H9 (cell line): Measurements from ENCODE around the gene ACBD6. TPM values are rescaled to one million over a fixed set of nuclear protein-coding genes. Genes with fewer than 3 reads are reported as not detected.

ENCODE experiments used
- DNase-seq: peaks from one replicate; pipeline ENCODE4 v3.0.0-alpha.2; 2017
- H2AFZ ChIP-seq: one replicate; pipeline ENCODE4 v1.6.1; 2013; ENCODE audit warnings: mild to moderate bottlenecking, low read length, control low read depth, moderate library complexity
- H2AK5ac ChIP-seq: 2 replicates; pipeline ENCODE4 v1.6.1; 2013; ENCODE audit warnings: low read length, control low read depth, mixed read lengths; ENCODE audit not compliant: insufficient read length
- H2BK120ac ChIP-seq: one replicate; pipeline ENCODE4 v1.6.1; 2013; ENCODE audit warnings: low read depth, mild to moderate bottlenecking, low read length, control low read depth, inconsistent platforms; ENCODE audit not compliant: poor library complexity, severe bottlenecking
- H2BK12ac ChIP-seq: 2 replicates; pipeline ENCODE4 v1.6.1; 2013; ENCODE audit warnings: low read length, control low read depth, mixed read lengths, low read depth; ENCODE audit not compliant: insufficient read length
- H2BK15ac ChIP-seq: 2 replicates; pipeline ENCODE4 v1.6.1; 2013; ENCODE audit warnings: low read depth, low read length, control low read depth
- H2BK20ac ChIP-seq: one replicate; pipeline ENCODE4 v1.6.1; 2013; ENCODE audit warnings: low read depth, mild to moderate bottlenecking, low read length, control low read depth, inconsistent platforms; ENCODE audit not compliant: poor library complexity, severe bottlenecking
- H2BK5ac ChIP-seq: 2 replicates; pipeline ENCODE4 v1.6.1; 2013; ENCODE audit warnings: low read length, control low read depth, mixed read lengths; ENCODE audit not compliant: insufficient read length
- H3K14ac ChIP-seq: 2 replicates; pipeline ENCODE4 v1.6.1; 2013; ENCODE audit warnings: low read length, control low read depth; ENCODE audit not compliant: insufficient read depth
- H3K18ac ChIP-seq: 2 replicates; pipeline ENCODE4 v1.6.1; 2013; ENCODE audit warnings: low read depth, mild to moderate bottlenecking, mixed read lengths, low read length, control low read depth; ENCODE audit not compliant: insufficient read length
- H3K23ac ChIP-seq: 2 replicates; pipeline ENCODE4 v1.6.1; 2013; ENCODE audit warnings: low read length, control low read depth, mixed read lengths, low read depth; ENCODE audit not compliant: insufficient read length
- H3K23me2 ChIP-seq: 2 replicates; pipeline ENCODE4 v1.6.1; 2013; ENCODE audit warnings: low read depth, mild to moderate bottlenecking, mixed read lengths, low read length, control low read depth; ENCODE audit not compliant: insufficient read length, poor library complexity, severe bottlenecking
- H3K27ac ChIP-seq: 2 replicates; pipeline ENCODE4 v1.5.1; 2013; ENCODE audit warnings: low read length, control low read depth, mixed read lengths, low read depth; ENCODE audit not compliant: insufficient read length
- H3K27me3 ChIP-seq: 2 replicates; pipeline ENCODE4 v1.6.1; 2013; ENCODE audit warnings: low read length, control low read depth, inconsistent platforms; ENCODE audit not compliant: insufficient read depth
- H3K4ac ChIP-seq: 2 replicates; pipeline ENCODE4 v1.6.1; 2013; ENCODE audit warnings: low read depth, mild to moderate bottlenecking, control low read depth, inconsistent platforms, low read length, moderate library complexity
- H3K4me1 ChIP-seq: 2 replicates; pipeline ENCODE4 v1.6.1; 2013; ENCODE audit warnings: low read length, control low read depth, inconsistent platforms; ENCODE audit not compliant: insufficient read depth
- H3K4me2 ChIP-seq: 2 replicates; pipeline ENCODE4 v1.6.1; 2013; ENCODE audit warnings: low read length, control low read depth, mixed read lengths; ENCODE audit not compliant: insufficient read length, insufficient read depth
- H3K56ac ChIP-seq: 2 replicates; pipeline ENCODE4 v1.6.1; 2013; ENCODE audit warnings: low read depth, mild to moderate bottlenecking, mixed read lengths, low read length, control low read depth; ENCODE audit not compliant: insufficient read length
- H3K79me1 ChIP-seq: 2 replicates; pipeline ENCODE4 v1.6.1; 2013; ENCODE audit warnings: low read depth, mild to moderate bottlenecking, moderate library complexity, low read length, control low read depth, inconsistent platforms; ENCODE audit not compliant: insufficient read depth, poor library complexity, severe bottlenecking
- H3K79me2 ChIP-seq: 2 replicates; pipeline ENCODE4 v1.6.1; 2013; ENCODE audit warnings: low read length, control low read depth, inconsistent platforms; ENCODE audit not compliant: insufficient read depth
- H3K9ac ChIP-seq: 2 replicates; pipeline ENCODE4 v1.6.1; 2013; ENCODE audit warnings: low read length, control low read depth, mixed read lengths; ENCODE audit not compliant: insufficient read length; ENCODE audit errors: extremely low read depth
- H3K9me3 ChIP-seq: one replicate; pipeline ENCODE4 v1.6.1; 2013; ENCODE audit warnings: low read depth, low read length, inconsistent platforms; ENCODE audit not compliant: control insufficient read depth
- H3T11ph ChIP-seq: one replicate; pipeline ENCODE4 v1.6.1; 2013; ENCODE audit warnings: mild to moderate bottlenecking, low read length, control low read depth, inconsistent platforms
- H4K20me1 ChIP-seq: one replicate; pipeline ENCODE4 v1.6.1; 2013; ENCODE audit not compliant: control insufficient read depth, insufficient read length, insufficient read depth
- H4K5ac ChIP-seq: 2 replicates; pipeline ENCODE4 v1.6.1; 2013; ENCODE audit warnings: low read depth, mild to moderate bottlenecking, mixed read lengths, low read length, control low read depth; ENCODE audit not compliant: insufficient read length
- H4K8ac ChIP-seq: replicated peaks from 2 replicates; pipeline ENCODE4 v1.6.1; 2013; ENCODE audit warnings: low read length, control low read depth, mixed read lengths, low read depth; ENCODE audit not compliant: insufficient read length
- H4K91ac ChIP-seq: 2 replicates; pipeline ENCODE4 v1.6.1; 2013; ENCODE audit warnings: low read depth, mild to moderate bottlenecking, moderate library complexity, mixed read lengths, low read length, control low read depth; ENCODE audit not compliant: insufficient read length
- H3K27ac Mint-ChIP-seq, 3 experiments: 2 replicates in 2 of 3; 3 replicates in 1 of 3; pipeline ENCODE4 v1.8.0; 2020 to 2021; ENCODE audit warnings: mixed read lengths in 3 of 3, mild to moderate bottlenecking in 1 of 3, moderate library complexity in 1 of 3
- H3K27me3 Mint-ChIP-seq: 2 replicates; pipeline ENCODE4 v1.8.0; 2021; ENCODE audit warnings: low read depth, mild to moderate bottlenecking, moderate library complexity, mixed read lengths
- H3K36me3 Mint-ChIP-seq, 3 experiments: 2 replicates in 2 of 3; 3 replicates in 1 of 3; pipeline ENCODE4 v1.8.0; 2020 to 2021; ENCODE audit warnings: low read depth in 3 of 3, mixed read lengths in 3 of 3; ENCODE audit not compliant: insufficient read depth in 1 of 3
- H3K4me1 Mint-ChIP-seq, 2 experiments: 2 replicates each; pipeline ENCODE4 v1.8.0; 2020; ENCODE audit warnings: mixed read lengths in 2 of 2
- H3K4me3 Mint-ChIP-seq, 2 experiments: 2 replicates in 1 of 2; 3 replicates in 1 of 2; pipeline ENCODE4 v1.8.0; 2020 to 2021; ENCODE audit warnings: mild to moderate bottlenecking in 2 of 2, mixed read lengths in 2 of 2, moderate library complexity in 1 of 2
- H3K9me3 Mint-ChIP-seq, 2 experiments: 2 replicates in 1 of 2; 3 replicates in 1 of 2; pipeline ENCODE4 v1.8.0; 2020; ENCODE audit warnings: mild to moderate bottlenecking in 2 of 2, mixed read lengths in 2 of 2, moderate library complexity in 1 of 2
- CTCF ChIP-seq: fragments of 200-600 bp; sonication (generic); conservative IDR thresholded peaks from 3 replicates; pipeline ENCODE4 v1.8.0; 2021; ENCODE audit warnings: antibody characterized with exemption, mild to moderate bottlenecking
- WGBS: extraction: QIAGEN DNeasy Blood & Tissue Kit; methylation state at CpG from one replicate; pipeline ENCODE4 v1.1.7; 2013; ENCODE audit warnings: missing lambda C conversion rate, low lambda C conversion rate, mixed read lengths; ENCODE audit not compliant: insufficient read length; ENCODE audit errors: extremely low coverage; 5-methylcytosine and 5-hydroxymethylcytosine counted together
- total RNA-seq: library from RNA; stranded (reverse); gene quantifications from 2 replicates; pipeline ENCODE4 v1.2.1, GENCODE V29; 2021

The ACBD6 gene
- total RNA-seq, 1 experiment from 2014 or later, result 51.4 TPM

- Histone ChIP-seq H4K8ac (no peak overlapping the region), H2AFZ (no peak overlapping the region), H2AK5ac (no peak overlapping the region), H3T11ph (no peak overlapping the region), H2BK12ac (no peak overlapping the region), H3K79me1 (no peaks in the 10 kb centered on the region), H3K14ac (no peak overlapping the region), H3K27me3 (no peaks in the 10 kb centered on the region), H3K56ac (no peak overlapping the region), H3K4me1 (no peaks in the 10 kb centered on the region), H2BK15ac (no peak overlapping the region), H3K9me3 (no peaks in the 10 kb centered on the region), H4K91ac (no peak overlapping the region), H3K18ac (no peak overlapping the region), H4K20me1 (no peaks in the 10 kb centered on the region), H3K4me2 (no peak overlapping the region), H2BK20ac (no peak overlapping the region), H2BK120ac (no peak overlapping the region), H3K4ac (no peak overlapping the region), H3K23ac (no peak overlapping the region), H2BK5ac (no peak overlapping the region), H3K79me2 (peaks cover 2% of the 10 kb centered on the region; the same call in 1 of the 2 replicates), H3K27ac (no peak overlapping the region), H3K9ac (no peak overlapping the region), H4K5ac (no peak overlapping the region), H3K23me2 (no peaks in the 10 kb centered on the region)
- Mint-ChIP-seq H3K36me3 (peaks cover 9 to 32% (median 28%) of the 10 kb centered on the region in 3 experiments; a peak in 6 of 7 replicates), H3K27me3 (no peaks in the 10 kb centered on the region), H3K4me3 (no peak overlapping the region), H3K27ac (peak overlapping the region in 1 of 3 experiments; percentile 23; a peak in 2 of 7 replicates), H3K9me3 (no peaks in the 10 kb centered on the region), H3K4me1 (peaks cover 0 to 2% of the 10 kb centered on the region in 2 experiments; a peak in 1 of 4 replicates)
- no CpG with 5 or more reads among the region's 2 CpGs for WGBS
- DNase-seq, result no peak
- no peak for TF ChIP-seq CTCF
Observed at GRCh38 chr1:180494370-180494769, 8.0 kb downstream of the ACBD6 start.
